GM12891 (cell line): ENCODE results near the gene SMARCAD1.
A peak's percentile ranks its signal among the peaks of the same experiment; 100 is the strongest.

Experiments used
- DNase-seq: peaks from one replicate; pipeline ENCODE4 v3.0.0; 2011; ENCODE audit warnings: low spot score; ENCODE audit not compliant: insufficient read length
- FAIRE-seq: peaks from 2 replicates; lab custom pipeline; 2011; peaks lifted over from hg19 to GRCh38; lab: Jason Lieb, UNC
- PAX5 ChIP-seq: IDR thresholded peaks from 2 replicates; pipeline ENCODE4 v1.6.1; 2011; ENCODE audit warnings: low read length, moderate library complexity, mild to moderate bottlenecking; ENCODE audit not compliant: insufficient read depth, severe bottlenecking
- POLR2A ChIP-seq: IDR thresholded peaks from 2 replicates; pipeline ENCODE4 v1.6.1; 2011; ENCODE audit warnings: low read depth, low read length, control low read depth
- POLR2AphosphoS5 ChIP-seq: IDR thresholded peaks from 2 replicates; pipeline ENCODE4 v1.6.1; 2011; ENCODE audit warnings: low read depth, low read length, control low read depth
- POU2F2 ChIP-seq: IDR thresholded peaks from 2 replicates; pipeline ENCODE4 v1.6.1; 2011; ENCODE audit warnings: low read depth, mild to moderate bottlenecking, control low read depth, low read length, moderate library complexity
- SPI1 ChIP-seq: IDR thresholded peaks from 2 replicates; pipeline ENCODE4 v1.6.1; 2011; ENCODE audit warnings: low read depth, low read length, control low read depth
- TAF1 ChIP-seq: IDR thresholded peaks from 2 replicates; pipeline ENCODE4 v1.6.1; 2011; ENCODE audit warnings: low read depth, low read length, control low read depth

The SMARCAD1 gene

DNA sequence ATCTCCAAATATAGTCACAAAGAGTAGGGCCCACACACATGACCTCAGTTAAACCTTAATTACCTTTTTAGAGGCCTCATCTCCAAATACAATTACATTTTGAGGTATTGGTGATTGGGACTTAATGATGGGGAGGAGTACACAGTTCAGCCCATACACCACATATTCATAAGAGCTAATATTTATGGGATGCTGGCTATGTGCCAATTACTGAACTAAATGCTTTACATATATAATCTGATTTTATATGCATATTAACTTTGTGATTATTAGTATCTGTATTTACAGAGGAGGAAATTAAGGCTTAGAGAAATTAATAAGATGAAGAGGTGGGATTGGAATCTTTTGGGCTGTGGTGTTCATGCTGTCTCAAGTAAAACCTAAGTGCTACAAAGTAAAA, 17.8 kb downstream of the SMARCAD1 start:
- no peak for TF ChIP-seq TAF1
- no peak for TF ChIP-seq SPI1
- TF ChIP-seq POLR2AphosphoS5, result no peak
- no peak for TF ChIP-seq POLR2A
- no peak for TF ChIP-seq PAX5
- no peak for TF ChIP-seq POU2F2
- DNase-seq, result no peak
- FAIRE-seq, result no peak

DNA sequence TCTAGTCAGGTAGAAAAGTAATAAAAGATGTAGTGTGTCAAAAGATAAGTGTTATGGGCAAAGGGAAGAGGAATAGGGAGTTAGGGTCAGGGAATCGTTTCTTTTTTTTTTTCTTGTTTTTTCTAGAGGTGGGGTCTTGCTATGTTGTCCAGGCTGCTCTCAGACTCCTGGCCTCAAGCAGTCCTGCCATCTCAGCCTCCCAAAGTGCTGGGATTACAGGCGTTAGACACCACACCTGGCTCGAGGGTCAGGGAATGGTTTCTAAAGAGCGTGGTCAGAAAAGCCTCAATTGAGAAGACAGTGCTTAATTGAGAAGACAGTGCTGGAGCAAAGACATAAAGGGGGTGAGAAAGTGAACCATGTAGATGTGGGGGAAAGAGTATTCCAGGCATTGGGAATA, 19.1 kb downstream of the SMARCAD1 start:
- FAIRE-seq (no peak), DNase-seq (no peak)
- TF ChIP-seq TAF1, result no peak

DNA sequence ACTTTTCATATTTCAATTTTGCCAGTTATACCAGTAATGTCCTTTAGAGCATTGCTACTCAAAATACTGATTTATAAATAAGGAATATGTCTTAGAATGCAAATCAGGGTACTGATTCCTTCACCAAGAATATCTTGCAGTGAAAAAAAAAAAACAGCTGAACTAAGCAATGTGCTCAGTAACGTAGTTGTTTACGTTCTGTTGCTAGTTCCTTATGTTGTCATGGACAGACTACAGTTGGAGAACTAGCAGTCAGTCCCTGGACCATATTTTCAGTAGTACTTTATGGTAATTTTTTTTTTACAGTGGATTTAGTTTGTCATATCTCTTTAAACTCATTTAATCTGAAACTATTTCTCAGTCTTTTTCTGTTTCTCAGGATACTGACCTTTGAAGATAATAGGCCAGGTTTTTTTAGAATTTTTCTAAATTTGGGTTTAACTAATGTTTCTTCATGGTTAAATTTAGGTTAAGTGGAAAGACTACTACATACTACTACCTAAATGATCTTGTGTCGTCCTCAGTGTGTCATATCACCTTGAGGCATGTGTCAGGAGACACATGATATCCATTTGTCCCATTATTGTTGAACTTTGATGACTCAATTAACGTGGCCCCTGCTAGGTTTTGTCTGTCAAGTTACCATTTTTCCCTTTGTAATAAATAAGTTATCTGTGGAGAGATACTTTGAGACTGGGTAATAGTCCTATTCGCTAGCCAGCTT, 21.0 kb downstream of the SMARCAD1 start:
- DNase-seq, result no peak
- no peak for TF ChIP-seq PAX5
- TF ChIP-seq POLR2A, result no peak
- no peak for TF ChIP-seq SPI1
- peak; percentile 16 for FAIRE-seq

DNA sequence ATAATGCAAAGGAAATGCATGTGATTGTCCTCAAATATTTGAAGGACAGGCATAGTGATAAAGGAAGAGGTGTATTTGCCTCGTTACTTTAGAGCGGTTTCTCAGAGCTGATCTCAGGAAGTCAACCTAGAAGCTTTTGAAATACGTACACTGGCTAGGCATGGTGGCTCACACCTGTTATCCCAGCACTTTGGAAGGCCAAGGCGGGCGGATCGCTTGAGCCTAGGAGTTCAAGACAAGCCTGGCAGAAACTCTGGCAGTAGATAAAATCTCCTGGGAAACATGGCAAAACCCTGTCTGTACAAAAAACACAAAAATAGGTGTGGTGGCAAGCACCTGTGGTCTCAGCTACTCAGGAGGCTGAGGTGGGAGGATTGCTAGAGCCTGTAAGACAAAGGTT, 24.9 kb downstream of the SMARCAD1 start:
- no peak for FAIRE-seq
- no peak for DNase-seq
- no peak for TF ChIP-seq SPI1
- no peak for TF ChIP-seq TAF1
- TF ChIP-seq POLR2A, result no peak
- TF ChIP-seq POU2F2, result no peak
- TF ChIP-seq POLR2AphosphoS5, result no peak
- TF ChIP-seq PAX5, result no peak

DNA sequence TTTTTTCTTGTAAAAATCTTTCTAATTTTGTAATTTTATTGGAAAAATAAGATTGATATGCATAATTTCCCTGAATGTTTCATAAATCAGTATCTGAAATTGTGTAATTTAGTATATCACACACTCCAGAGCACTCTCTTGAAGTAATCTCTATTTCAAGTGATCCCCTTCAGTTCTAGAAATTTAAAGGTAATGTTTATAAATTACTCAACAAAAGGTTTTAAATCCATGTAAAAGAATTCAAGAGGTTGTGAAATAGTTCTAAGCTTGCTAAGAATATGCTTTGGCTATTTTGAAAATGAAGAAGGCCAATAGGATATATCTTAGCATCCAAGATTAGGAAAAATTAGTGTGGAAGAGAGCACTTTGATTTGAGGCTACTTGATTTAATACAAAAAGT, 28.2 kb downstream of the SMARCAD1 start:
- FAIRE-seq (no peak), DNase-seq (no peak)

DNA sequence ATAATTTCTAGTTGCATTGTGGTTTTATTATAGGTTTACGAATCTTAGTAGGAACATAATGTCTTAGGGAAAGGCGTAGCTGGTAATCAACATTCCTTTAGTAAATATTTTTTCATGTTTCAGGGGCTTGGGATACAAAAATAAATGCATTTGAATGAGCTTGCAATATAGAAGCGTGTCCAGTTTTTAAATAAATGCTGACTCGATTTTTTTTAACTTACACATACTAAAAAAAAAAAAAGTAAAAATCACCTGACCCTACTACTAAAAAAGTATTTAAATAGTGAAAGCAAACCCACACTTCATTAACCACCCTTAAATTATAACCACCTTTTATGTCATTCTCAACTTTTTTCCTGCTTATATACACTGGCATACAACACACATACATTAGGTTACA, 29.6 kb downstream of the SMARCAD1 start:
- no peak for DNase-seq

More for the DNA sequence above, 28.2 kb downstream of the SMARCAD1 start:
- TF ChIP-seq POLR2A, result no peak
- no peak for TF ChIP-seq TAF1
- TF ChIP-seq POLR2AphosphoS5, result no peak
- TF ChIP-seq SPI1, result no peak
- no peak for TF ChIP-seq POU2F2
- no peak for TF ChIP-seq PAX5

DNA sequence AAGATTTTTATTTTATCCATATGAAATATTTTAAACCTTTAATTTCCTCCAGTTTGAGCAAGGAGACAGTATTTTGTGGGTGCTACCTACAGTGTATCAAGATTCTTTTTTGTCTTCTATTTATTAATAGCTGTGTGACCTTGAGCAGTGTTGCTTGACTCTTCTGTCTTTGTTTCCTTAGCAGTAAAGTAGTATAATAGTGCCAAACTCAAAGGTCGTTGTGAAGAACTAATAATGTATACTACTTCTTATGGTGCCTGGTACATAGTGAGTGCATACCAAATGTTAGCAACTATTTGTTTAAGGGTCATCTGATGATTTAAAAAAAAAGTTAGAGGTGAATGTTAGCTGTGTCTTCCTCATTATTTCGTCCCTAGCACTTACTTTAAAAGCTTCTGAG, 30.5 kb downstream of the SMARCAD1 start:
- TF ChIP-seq PAX5, result no peak
- no peak for TF ChIP-seq SPI1
- TF ChIP-seq POU2F2, result no peak
- TF ChIP-seq TAF1, result no peak
- DNase-seq (no peak), FAIRE-seq (no peak)

More for the DNA sequence above, 29.6 kb downstream of the SMARCAD1 start:
- FAIRE-seq, result no peak
- TF ChIP-seq POLR2A (no peak), POLR2AphosphoS5 (no peak), PAX5 (no peak), TAF1 (no peak), POU2F2 (no peak), SPI1 (no peak)

DNA sequence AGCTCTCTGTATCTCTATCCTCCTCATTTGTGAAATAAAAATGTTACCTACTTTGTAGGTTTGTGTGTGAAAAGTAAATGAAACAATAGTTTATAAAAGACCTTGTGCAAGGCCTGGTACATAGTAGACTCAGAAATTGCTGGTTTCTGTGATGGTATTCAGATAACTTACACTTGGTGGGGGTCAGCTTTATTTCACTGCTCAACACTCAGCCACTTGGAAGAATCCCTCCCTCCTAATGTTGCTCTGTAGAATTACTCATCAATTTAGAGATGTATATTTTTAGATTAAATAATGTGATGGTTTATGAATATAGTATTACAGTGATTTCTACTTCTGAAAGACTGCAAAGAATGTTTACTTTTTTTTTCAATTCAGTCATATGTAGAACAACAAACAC, 32.7 kb downstream of the SMARCAD1 start:
- FAIRE-seq, result no peak
- TF ChIP-seq POLR2AphosphoS5, result no peak
- no peak for TF ChIP-seq SPI1
- no peak for TF ChIP-seq POU2F2
- TF ChIP-seq PAX5, result no peak
- no peak for TF ChIP-seq TAF1
- TF ChIP-seq POLR2A, result no peak
- no peak for DNase-seq

DNA sequence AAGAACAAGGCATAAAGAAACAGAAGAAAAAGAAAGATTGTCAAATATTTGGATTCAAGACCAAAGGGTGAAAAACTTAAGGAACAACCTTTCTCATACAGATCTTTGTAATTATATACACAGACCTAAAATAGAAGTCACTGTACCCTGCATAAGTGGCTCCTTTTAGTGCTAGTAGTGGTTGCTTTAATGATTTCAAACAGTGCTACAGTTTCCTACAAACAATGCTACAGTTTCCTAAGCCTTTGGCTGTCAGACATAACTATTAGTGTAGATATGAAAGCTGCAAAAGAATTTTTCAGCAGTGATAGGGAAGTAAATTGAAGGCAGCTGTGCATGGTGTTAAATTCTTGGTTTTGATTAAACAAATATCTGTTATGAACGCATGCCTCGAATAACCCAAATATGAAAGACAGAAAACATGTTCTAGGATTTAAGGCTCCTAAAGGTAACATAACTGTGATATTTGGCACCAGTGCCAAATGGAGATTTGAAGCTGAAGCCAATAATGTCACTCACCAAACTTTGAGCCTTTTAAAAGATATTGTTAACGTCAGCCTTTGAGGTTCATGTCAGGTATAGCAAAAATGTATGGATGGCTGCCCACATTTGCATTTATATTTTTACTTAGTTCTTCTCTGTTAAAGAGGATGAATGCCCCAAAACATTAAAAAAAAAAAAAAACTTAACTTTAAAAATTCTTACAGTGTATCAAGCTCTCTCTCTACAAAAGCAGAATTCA, 36.6 kb downstream of the SMARCAD1 start:
- FAIRE-seq (no peak), DNase-seq (no peak)
- TF ChIP-seq POU2F2, result no peak
- TF ChIP-seq POLR2AphosphoS5, result no peak

DNA sequence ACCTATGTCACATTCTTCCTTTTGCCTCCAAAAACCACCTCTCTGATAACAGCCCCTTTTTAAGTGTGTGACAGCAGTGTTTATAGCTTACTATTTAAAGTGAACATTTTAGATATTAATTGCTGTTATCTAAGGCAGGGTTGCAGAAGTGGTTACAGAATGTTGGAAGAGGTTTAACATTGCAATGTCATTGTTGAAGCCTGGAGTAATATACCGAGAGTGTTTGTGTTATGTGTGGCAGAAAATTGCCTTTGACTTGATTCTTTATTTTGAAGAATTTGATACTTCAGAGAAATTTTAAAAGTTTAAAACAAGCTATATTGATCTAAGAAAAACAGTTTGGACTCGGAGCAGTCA, 37.1 kb downstream of the SMARCAD1 start:
- DNase-seq (no peak), FAIRE-seq (no peak)
- TF ChIP-seq TAF1, result no peak
